Stimulated activated CD4-positive, alpha-beta T cell treated with anti-CD3 and anti-CD28 coated beads, Interleukin-1b, Interleukin-23, amount 100 ng/mL, for 4 hours (primary cell): ENCODE results near the gene MACROD2.
"Not testable (repeated sequence)": the region's sequence is repeated elsewhere in the genome, so short reads cannot be mapped to it uniquely, and the experiment has no call there.

ENCODE experiments used
- DNase-seq, 2 donors: peaks; one replicate each; pipeline ENCODE4 v3.0.0-alpha.2; 2020; ENCODE audit warnings: low read depth in 2 of 2

MACROD2 gene

GRCh38 chr20:15098351-15098750, 1103.0 kb downstream of the MACROD2 start:
- no peak for DNase-seq

- DNase-seq: no peak
These were observed 1103.8 kb downstream of the MACROD2 start for GRCh38 chr20:15099130-15099529.

- DNase-seq: no peak
These were observed 1105.3 kb downstream of the MACROD2 start for GRCh38 chr20:15100506-15101160.

- no peak for DNase-seq
These were observed 1112.6 kb downstream of the MACROD2 start for GRCh38 chr20:15107931-15108330.

GRCh38 chr20:15109494-15109893, 1114.2 kb downstream of the MACROD2 start:
- no peak for DNase-seq

GRCh38 chr20:15111654-15112053, 1116.3 kb downstream of the MACROD2 start:
- DNase-seq: no peak

- no peak for DNase-seq
These were observed 1117.9 kb downstream of the MACROD2 start for GRCh38 chr20:15113144-15113773.

GRCh38 chr20:15119852-15120487, 1124.7 kb downstream of the MACROD2 start:
- no peak for DNase-seq

GRCh38 chr20:15122613-15123012, 1127.3 kb downstream of the MACROD2 start:
- no peak for DNase-seq

- no peak for DNase-seq
These were observed 1135.9 kb downstream of the MACROD2 start for GRCh38 chr20:15131176-15131575.

GRCh38 chr20:15138548-15139126, 1143.3 kb downstream of the MACROD2 start:
- DNase-seq: no peak

GRCh38 chr20:15139522-15139921, 1144.2 kb downstream of the MACROD2 start:
- DNase-seq: no peak

GRCh38 chr20:15140286-15140685, 1145.0 kb downstream of the MACROD2 start:
- DNase-seq: no peak

GRCh38 chr20:15140940-15141339, 1145.6 kb downstream of the MACROD2 start:
- DNase-seq: not testable (repeated sequence)

GRCh38 chr20:15141861-15142260, 1146.5 kb downstream of the MACROD2 start:
- no peak for DNase-seq

GRCh38 chr20:15143478-15143877, 1148.2 kb downstream of the MACROD2 start:
- no peak for DNase-seq

GRCh38 chr20:15144916-15145315, 1149.6 kb downstream of the MACROD2 start:
- no peak for DNase-seq

- DNase-seq: no peak
These were observed 1151.6 kb downstream of the MACROD2 start for GRCh38 chr20:15146948-15147347.

- no peak for DNase-seq
These were observed 1158.8 kb downstream of the MACROD2 start for GRCh38 chr20:15154070-15154469.

GRCh38 chr20:15155848-15156401, 1160.6 kb downstream of the MACROD2 start:
- DNase-seq: no peak

- DNase-seq: no peak
These were observed 1163.2 kb downstream of the MACROD2 start for GRCh38 chr20:15158533-15158932.

GRCh38 chr20:15162079-15162647, 1166.8 kb downstream of the MACROD2 start:
- DNase-seq: no peak
